ENCODE data around the gene CAMK4.

DNA sequence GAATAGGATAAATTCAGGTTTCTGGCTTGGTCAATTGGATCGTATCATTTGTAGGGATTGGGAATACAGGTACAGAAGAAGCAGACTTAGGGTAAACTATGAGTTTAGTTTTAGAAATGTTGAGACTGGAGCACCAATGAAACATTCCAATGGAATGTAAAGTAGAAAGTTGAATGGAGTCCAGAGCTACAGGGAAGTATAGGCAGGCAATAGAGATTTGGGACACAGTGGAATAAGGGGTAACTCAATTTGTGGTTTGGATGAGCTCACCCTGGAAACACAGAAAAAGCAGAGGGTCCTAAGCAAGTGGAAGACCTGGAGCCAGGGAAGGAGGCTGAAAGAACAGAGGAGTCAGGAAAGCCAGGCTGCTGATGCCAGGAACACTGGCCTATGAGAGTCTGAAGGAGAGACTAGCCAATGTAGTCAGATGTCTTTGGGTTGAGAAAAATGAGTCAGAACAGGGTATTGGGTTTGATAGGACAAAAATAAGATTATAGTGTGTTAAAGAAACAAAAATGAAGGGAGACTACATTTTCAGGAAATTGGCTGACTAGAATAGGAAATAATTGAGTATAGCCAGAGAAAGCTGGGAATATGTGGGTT, 215.4 kb downstream of the CAMK4 start:
- TF ChIP-seq ARNT (IDR thresholded peaks at IDR 0.05), result no peak
- TF ChIP-seq SP1 (IDR thresholded peaks at IDR 0.05), result no peak
- TF ChIP-seq, protein P1, sequence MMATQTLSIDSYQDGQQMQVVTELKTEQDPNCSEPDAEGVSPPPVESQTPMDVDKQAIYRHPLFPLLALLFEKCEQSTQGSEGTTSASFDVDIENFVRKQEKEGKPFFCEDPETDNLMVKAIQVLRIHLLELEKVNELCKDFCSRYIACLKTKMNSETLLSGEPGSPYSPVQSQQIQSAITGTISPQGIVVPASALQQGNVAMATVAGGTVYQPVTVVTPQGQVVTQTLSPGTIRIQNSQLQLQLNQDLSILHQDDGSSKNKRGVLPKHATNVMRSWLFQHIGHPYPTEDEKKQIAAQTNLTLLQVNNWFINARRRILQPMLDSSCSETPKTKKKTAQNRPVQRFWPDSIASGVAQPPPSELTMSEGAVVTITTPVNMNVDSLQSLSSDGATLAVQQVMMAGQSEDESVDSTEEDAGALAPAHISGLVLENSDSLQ (IDR thresholded peaks at IDR 0.05), result no peak
- TF ChIP-seq FOXM1 (IDR thresholded peaks at IDR 0.05; ENCODE audit: borderline replicate concordance), result no peak
- no peak for TF ChIP-seq FOXK2 (IDR thresholded peaks at IDR 0.05)
- TF ChIP-seq HDGF (IDR thresholded peaks at IDR 0.05; ENCODE audit: borderline replicate concordance), result no peak
- TF ChIP-seq BHLHE40 (IDR thresholded peaks at IDR 0.05; ENCODE audit: borderline replicate concordance), result no peak
- no peak for TF ChIP-seq CTBP1 (IDR thresholded peaks at IDR 0.05; ENCODE audit: borderline replicate concordance)
- TF ChIP-seq TARDBP (IDR thresholded peaks at IDR 0.05), result no peak

All from HEK293T (cell line).